CD14-positive monocyte (primary cell): ENCODE measurements around the gene CGA. TPM values are rescaled to one million over a fixed set of nuclear protein-coding genes. Genes with fewer than 3 reads are reported as not detected.

ENCODE experiments used
- DNase-seq, 3 donors: peaks; one replicate each; pipeline ENCODE4 v3.0.0-alpha.2; 2011 to 2022
- H2AFZ ChIP-seq: 2 replicates; pipeline ENCODE4 v1.6.0; 2012; ENCODE audit warnings: mild to moderate bottlenecking, low read depth, low read length, inconsistent platforms; ENCODE audit not compliant: insufficient read depth, poor library complexity, severe bottlenecking
- H3K27ac ChIP-seq, 2 donors: 1 replicate in 1 of 2; 2 replicates in 1 of 2; pipeline ENCODE4 v1.5.1; 2012 to 2013; ENCODE audit warnings: low read length in 2 of 2, control low read depth in 1 of 2, inconsistent platforms in 1 of 2, low read depth in 1 of 2, mild to moderate bottlenecking in 1 of 2
- H3K27me3 ChIP-seq, 2 donors: one replicate each; pipeline versions ENCODE4 v1.6.0 to v1.6.1; 2011 to 2013; ENCODE audit warnings: low read length in 2 of 2; ENCODE audit not compliant: control insufficient read depth in 2 of 2, insufficient read depth in 2 of 2
- H3K36me3 ChIP-seq, 2 donors: replicated peaks in 1 of 2; 1 replicate in 1 of 2; 2 replicates in 1 of 2; pipeline versions ENCODE4 v1.5.1 to v1.6.1; 2012 to 2013; ENCODE audit warnings: low read length in 2 of 2, control low read depth in 1 of 2, inconsistent platforms in 1 of 2, mild to moderate bottlenecking in 1 of 2; ENCODE audit not compliant: insufficient read depth in 2 of 2, control insufficient read depth in 1 of 2
- H3K4me1 ChIP-seq, 2 donors: 1 replicate in 1 of 2; 2 replicates in 1 of 2; pipeline versions ENCODE4 v1.5.1 to v1.6.1; 2012 to 2013; ENCODE audit warnings: low read length in 2 of 2, control low read depth in 1 of 2, inconsistent platforms in 1 of 2, mild to moderate bottlenecking in 1 of 2, moderate library complexity in 1 of 2; ENCODE audit not compliant: insufficient read depth in 2 of 2, control insufficient read depth in 1 of 2
- H3K4me2 ChIP-seq: replicated peaks from 2 replicates; pipeline ENCODE3; 2012; ENCODE audit warnings: low read length, moderate library complexity, mild to moderate bottlenecking; ENCODE audit not compliant: poor library complexity, severe bottlenecking; ENCODE audit errors: extremely low read depth
- H3K4me3 ChIP-seq, 3 experiments: fragments of 200-600 bp in 1 of 3; sonication (generic) in 1 of 3; replicated peaks in 1 of 3; 1 replicate in 2 of 3; 2 replicates in 1 of 3; pipeline ENCODE4 v1.5.1; 2011 to 2013; ENCODE audit warnings: low read length in 3 of 3, mild to moderate bottlenecking in 3 of 3, control low read depth in 2 of 3, low read depth in 2 of 3, inconsistent platforms in 1 of 3, moderate library complexity in 1 of 3
- H3K79me2 ChIP-seq: 2 replicates; pipeline ENCODE4 v1.6.0; 2012; ENCODE audit warnings: mild to moderate bottlenecking, control low read depth, inconsistent platforms, low read length, moderate library complexity; ENCODE audit not compliant: insufficient read depth
- H3K9ac ChIP-seq: 2 replicates; pipeline ENCODE4 v1.6.0; 2017; ENCODE audit warnings: low read length, mild to moderate bottlenecking; ENCODE audit not compliant: insufficient read depth, poor library complexity, severe bottlenecking
- H3K9me3 ChIP-seq, 2 donors: replicated peaks in 1 of 2; 1 replicate in 1 of 2; 2 replicates in 1 of 2; pipeline versions ENCODE4 v1.5.1 to v1.6.1; 2012 to 2013; ENCODE audit warnings: low read length in 2 of 2, control low read depth in 1 of 2; ENCODE audit not compliant: control insufficient read depth in 1 of 2, insufficient read depth in 1 of 2
- H4K20me1 ChIP-seq: 2 replicates; pipeline ENCODE4 v1.6.0; 2012; ENCODE audit warnings: mild to moderate bottlenecking, low read length, control low read depth, moderate library complexity; ENCODE audit not compliant: insufficient read depth
- H3K27ac Mint-ChIP-seq, 7 donors: one replicate each; pipeline ENCODE4 v1.8.0; 2020; ENCODE audit warnings: mild to moderate bottlenecking in 7 of 7, mixed read lengths in 7 of 7, moderate library complexity in 6 of 7, inconsistent platforms in 2 of 7
- H3K27me3 Mint-ChIP-seq, 3 donors: one replicate each; pipeline ENCODE4 v1.8.0; 2021 to 2022; ENCODE audit warnings: low read depth in 3 of 3, mild to moderate bottlenecking in 3 of 3, mixed read lengths in 3 of 3, moderate library complexity in 3 of 3, inconsistent platforms in 1 of 3
- H3K36me3 Mint-ChIP-seq, 2 donors: one replicate each; pipeline ENCODE4 v1.8.0; 2020; ENCODE audit warnings: mixed read lengths in 2 of 2, inconsistent platforms in 1 of 2, mild to moderate bottlenecking in 1 of 2
- H3K4me1 Mint-ChIP-seq: one replicate; pipeline ENCODE4 v1.8.0; 2020; ENCODE audit warnings: mild to moderate bottlenecking, mixed read lengths
- H3K4me3 Mint-ChIP-seq, 2 donors: one replicate each; pipeline ENCODE4 v1.8.0; 2020; ENCODE audit warnings: mild to moderate bottlenecking in 2 of 2, mixed read lengths in 2 of 2, moderate library complexity in 1 of 2
- H3K9me3 Mint-ChIP-seq, 7 donors: one replicate each; pipeline ENCODE4 v1.8.0; 2020 to 2022; ENCODE audit warnings: mixed read lengths in 7 of 7, mild to moderate bottlenecking in 6 of 7, moderate library complexity in 6 of 7, inconsistent platforms in 2 of 7
- WGBS: methylation state at CpG from one replicate; pipeline ENCODE4 v1.1.5; 2013; ENCODE audit warnings: missing lambda C conversion rate; ENCODE audit not compliant: insufficient coverage; 5-methylcytosine and 5-hydroxymethylcytosine counted together
- intact Hi-C, 2 donors: fragments of 100-400 bp; cut with micrococcal nuclease; formaldehyde crosslinking; loops; one replicate each; pipeline versions ENCODE4 v1.15.0 to v1.15.1; 2023
- polyA plus RNA-seq, 3 donors: library from polyadenylated mRNA; depleted of rRNA in 1 of 3; unstranded in 2 of 3; stranded (reverse) in 1 of 3; fragments of 300-500 nt in 2 of 3; fragments of >200 nt in 1 of 3; fragmentation: Illumina TruSeq in 2 of 3; gene quantifications; 1 replicate in 2 of 3; 2 replicates in 1 of 3; pipeline ENCODE4 v1.2.3, GENCODE V29; 2012 to 2021
- TF ChIP-seq, protein P1 (sequence below): fragments of 200-600 bp; IDR thresholded peaks from one replicate; pipeline ENCODE4 v1.8.0; 2022; ENCODE audit warnings: antibody characterized with exemption, mild to moderate bottlenecking

The CGA gene
- polyA plus RNA-seq, 3 donors: not detected

DNA sequence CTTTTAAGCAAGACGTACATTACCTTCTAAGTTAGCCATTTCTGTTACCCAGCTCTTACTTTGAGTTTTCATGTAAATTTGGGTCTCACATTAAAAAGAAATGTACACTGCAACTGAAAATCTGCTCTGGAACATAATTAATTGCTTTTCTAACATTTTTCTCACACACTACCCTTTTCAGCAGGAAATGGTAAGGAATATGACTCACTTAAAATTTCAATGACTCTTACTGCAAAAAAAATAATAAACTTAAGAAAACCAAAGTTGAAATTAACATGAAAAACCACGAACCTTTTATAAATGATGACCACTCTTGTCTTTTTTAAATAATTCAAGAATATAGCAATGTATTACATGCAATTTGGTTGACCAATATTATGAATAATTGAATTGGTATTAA lies 1.3 kb downstream of the CGA start:
- Histone ChIP-seq H3K79me2 (no peaks in the 10 kb centered on the region), H3K27me3 (no peaks in the 10 kb centered on the region), H3K4me3 (no peak overlapping the region), H3K27ac (no peak overlapping the region), H3K36me3 (no peaks in the 10 kb centered on the region), H3K4me1 (no peaks in the 10 kb centered on the region), H2AFZ (no peak overlapping the region), H4K20me1 (no peaks in the 10 kb centered on the region), H3K4me2 (no peak overlapping the region), H3K9me3 (no peaks in the 10 kb centered on the region), H3K9ac (no peak overlapping the region)
- peaks cover 0 to 6% (median 1%) of the 10 kb centered on the region in 3 donors for H3K27me3 Mint-ChIP-seq
- TF ChIP-seq, protein P1, sequence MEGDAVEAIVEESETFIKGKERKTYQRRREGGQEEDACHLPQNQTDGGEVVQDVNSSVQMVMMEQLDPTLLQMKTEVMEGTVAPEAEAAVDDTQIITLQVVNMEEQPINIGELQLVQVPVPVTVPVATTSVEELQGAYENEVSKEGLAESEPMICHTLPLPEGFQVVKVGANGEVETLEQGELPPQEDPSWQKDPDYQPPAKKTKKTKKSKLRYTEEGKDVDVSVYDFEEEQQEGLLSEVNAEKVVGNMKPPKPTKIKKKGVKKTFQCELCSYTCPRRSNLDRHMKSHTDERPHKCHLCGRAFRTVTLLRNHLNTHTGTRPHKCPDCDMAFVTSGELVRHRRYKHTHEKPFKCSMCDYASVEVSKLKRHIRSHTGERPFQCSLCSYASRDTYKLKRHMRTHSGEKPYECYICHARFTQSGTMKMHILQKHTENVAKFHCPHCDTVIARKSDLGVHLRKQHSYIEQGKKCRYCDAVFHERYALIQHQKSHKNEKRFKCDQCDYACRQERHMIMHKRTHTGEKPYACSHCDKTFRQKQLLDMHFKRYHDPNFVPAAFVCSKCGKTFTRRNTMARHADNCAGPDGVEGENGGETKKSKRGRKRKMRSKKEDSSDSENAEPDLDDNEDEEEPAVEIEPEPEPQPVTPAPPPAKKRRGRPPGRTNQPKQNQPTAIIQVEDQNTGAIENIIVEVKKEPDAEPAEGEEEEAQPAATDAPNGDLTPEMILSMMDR: no peak
- intact Hi-C loops: no loop called here
- H3K4me3 Mint-ChIP-seq: no peak overlapping the region
- no peaks in the 10 kb centered on the region for H3K36me3 Mint-ChIP-seq
- no peak for DNase-seq
- H3K4me1 Mint-ChIP-seq: no peaks in the 10 kb centered on the region
- H3K27ac Mint-ChIP-seq: no peak overlapping the region
- H3K9me3 Mint-ChIP-seq: no peaks in the 10 kb centered on the region
- WGBS: no CpG with 5 or more reads among the region's 2 CpGs

DNA sequence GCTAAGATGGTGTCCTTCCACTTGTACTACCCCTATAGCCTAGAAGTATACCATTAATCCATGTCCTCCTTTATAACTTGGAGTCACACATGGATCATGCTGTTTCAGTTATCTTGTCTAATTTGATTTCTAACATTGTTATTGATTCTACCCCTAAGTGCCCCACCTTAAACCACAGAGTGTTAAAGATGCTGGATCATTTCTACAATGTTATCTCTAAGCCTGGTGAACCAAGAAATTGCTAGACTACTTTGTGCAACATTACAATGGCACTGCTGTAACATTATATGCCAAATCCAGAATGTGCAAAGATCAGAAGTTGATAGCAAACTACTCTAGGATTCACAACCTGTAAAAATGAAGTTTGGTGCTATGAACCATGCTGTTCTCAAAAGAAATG lies 1.7 kb downstream of the CGA start:
- Mint-ChIP-seq H3K27ac (no peak overlapping the region), H3K4me3 (no peak overlapping the region), H3K9me3 (no peaks in the 10 kb centered on the region), H3K27me3 (peaks cover 0 to 6% (median 1%) of the 10 kb centered on the region in 3 donors), H3K36me3 (no peaks in the 10 kb centered on the region), H3K4me1 (no peaks in the 10 kb centered on the region)
- Histone ChIP-seq H3K9me3 (no peaks in the 10 kb centered on the region), H3K36me3 (no peaks in the 10 kb centered on the region), H3K4me2 (no peak overlapping the region), H3K4me1 (no peaks in the 10 kb centered on the region), H4K20me1 (no peaks in the 10 kb centered on the region), H3K9ac (no peak overlapping the region), H3K27ac (no peak overlapping the region), H3K27me3 (no peaks in the 10 kb centered on the region), H2AFZ (no peak overlapping the region), H3K4me3 (no peak overlapping the region), H3K79me2 (no peaks in the 10 kb centered on the region)
- intact Hi-C loops: no loop called here
- DNase-seq: no peak
- TF ChIP-seq, protein P1: no peak
